ENCODE measurements around the gene BHLHA15.

GRCh38 chr7:98227939-98228338 lies 16.7 kb downstream of the BHLHA15 start:
- TF ChIP-seq POLR2AphosphoS5 (IDR thresholded peaks at IDR 0.05) (no peak), CTCF (IDR thresholded peaks at IDR 0.05) (no peak)
